SKM-1 (cell line): Measurements from ENCODE around the gene COL23A1.
A peak's percentile ranks its signal among the peaks of the same experiment; 100 is the strongest.

Experiments
- DNase-seq: peaks from one replicate; lab custom pipeline; 2025; ENCODE audit not compliant: unreplicated experiment; lab: John Stamatoyannopoulos, UW

The COL23A1 gene

DNA sequence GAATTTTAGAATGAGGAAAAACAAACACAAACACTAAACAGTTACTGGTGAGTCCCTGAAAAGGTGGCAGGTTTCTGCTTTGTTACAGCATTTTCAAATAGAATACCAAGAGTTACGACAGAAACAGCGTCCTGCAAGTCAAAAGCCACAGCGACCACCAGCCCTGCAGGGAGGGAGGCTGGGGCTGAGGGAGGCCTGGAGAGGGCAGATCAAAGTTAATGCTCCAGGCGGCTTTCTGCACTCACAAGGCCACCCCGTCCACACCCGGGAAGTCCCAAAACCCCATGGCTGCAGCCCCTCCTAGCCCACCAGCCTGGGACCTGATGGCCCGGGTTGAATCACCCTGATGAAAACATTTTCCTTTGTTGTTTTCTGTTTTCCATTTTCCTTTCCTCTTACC lies 29.3 kb downstream of the COL23A1 start:
- DNase-seq = no peak

DNA sequence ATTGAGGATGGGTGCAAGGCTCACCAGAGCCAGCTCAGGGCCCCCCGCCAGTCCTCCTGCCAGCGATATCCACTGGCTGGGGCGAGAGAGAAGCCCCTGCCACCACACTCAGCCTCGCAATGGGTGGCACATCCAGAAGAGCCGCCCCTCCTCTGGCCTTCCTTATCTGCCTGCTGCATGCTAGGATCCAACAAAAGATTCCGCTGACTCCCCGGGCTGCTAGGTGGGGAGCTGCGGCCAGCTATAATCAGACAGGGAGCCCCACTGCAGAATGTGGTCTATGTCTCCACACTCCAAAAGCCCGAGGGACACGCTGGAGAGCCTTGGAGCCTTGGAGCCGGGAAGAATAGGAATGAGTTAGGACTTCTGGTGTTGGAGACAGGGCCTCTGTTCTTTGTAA lies 32.8 kb downstream of the COL23A1 start:
- DNase-seq = no peak

- DNase-seq = no peak
Measured at GRCh38 chr5:178555771-178556211, 34.4 kb downstream of the COL23A1 start.

DNA sequence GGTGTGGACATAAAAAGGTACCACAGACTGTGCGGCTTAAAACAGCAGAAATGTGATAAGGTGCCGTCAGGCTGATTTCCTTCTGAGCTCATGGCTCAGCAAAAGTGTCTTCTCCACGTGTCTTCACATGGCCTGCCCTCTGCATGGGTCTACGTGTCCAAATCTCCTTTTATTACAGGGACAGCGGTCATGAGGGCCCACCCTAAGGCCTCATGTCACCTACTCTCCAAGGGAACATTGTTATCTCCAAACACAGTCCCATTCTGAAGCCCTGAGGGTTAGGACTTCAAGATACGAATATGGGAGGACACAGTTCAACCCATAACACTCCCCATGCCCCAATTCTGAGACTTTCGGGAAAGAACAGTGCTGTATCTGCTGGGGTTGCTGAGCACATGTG lies 35.2 kb downstream of the COL23A1 start:
- no peak for DNase-seq

DNA sequence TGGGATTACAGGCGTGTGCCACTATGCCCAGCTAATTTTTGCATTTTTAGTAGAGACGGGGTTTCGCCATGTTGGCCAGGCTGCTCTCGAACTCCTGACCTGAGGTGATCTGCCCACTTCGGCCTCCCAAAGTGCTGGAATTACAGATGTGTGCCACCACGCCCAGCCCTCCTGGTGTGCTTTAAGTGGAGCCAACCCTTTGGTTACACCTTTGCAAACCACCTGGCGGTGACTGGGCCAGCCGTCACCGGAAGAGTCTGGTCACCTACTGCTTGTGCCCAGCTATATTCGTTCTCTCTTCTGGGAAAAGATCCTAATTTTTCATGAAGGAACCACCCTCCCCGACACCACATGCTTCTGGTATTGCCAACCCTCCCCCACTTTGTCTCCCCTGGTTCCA lies 35.9 kb downstream of the COL23A1 start:
- DNase-seq = no peak

DNA sequence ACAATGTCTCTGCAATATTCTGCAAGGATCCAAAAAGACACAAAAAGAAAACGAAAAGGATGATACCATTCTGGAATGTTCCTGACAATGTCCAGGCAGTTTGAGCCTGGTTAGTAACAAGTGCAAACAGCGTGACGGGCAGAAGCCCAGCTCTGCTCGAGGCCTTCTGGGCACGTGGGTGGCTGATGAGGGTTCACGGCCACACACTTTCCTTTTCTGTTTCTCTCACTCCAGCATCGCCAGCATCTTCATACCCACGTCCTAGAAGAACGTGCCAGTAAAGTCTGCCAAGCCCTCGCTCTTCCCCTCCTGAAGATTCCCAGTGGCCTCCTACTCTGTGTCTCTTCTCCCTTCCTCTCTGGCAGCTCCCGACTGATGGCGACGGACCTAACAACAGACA lies 36.7 kb downstream of the COL23A1 start:
- DNase-seq = no peak

DNA sequence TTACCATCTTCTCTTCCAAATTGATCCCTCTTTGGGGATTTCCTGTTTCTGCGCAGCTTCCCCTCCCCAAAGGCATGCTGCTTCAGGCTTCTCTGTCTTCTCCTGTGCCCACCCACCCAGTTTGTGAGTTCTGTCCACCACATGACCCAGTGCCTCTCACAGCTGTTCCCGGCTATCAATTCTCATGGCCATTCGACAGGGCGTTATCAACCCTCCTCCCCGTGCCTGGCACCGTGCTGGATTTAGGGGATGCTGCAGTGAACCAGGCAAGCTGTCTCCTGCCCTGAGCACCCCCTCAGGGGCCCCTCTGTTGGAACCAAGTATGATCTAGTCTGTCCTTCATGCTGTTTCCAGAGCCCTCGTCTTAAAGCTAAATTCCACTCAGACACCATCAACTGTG lies 38.7 kb downstream of the COL23A1 start:
- no peak for DNase-seq

DNA sequence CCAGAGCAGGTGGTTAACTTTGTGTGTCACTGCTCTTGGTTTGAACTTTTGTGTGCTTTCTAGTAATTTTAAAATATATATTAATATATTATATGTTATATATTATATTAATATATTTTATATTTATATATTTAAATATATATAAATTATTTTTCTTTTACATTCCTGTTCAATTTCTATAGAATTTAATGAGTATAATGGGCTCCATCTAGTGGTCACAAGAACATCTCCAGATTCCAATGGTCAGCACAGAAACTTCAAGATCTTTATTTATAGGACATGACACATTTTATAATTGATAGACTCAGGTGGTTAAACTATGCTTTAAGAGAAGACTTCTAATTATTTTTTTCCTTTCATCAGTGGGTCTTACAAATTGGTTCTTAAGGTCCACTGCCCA lies 39.1 kb downstream of the COL23A1 start:
- peak; percentile 50 for DNase-seq

GRCh38 chr5:178548746-178549145 lies 41.4 kb downstream of the COL23A1 start:
- no peak for DNase-seq

GRCh38 chr5:178547753-178548415 lies 42.3 kb downstream of the COL23A1 start:
- no peak for DNase-seq

DNA sequence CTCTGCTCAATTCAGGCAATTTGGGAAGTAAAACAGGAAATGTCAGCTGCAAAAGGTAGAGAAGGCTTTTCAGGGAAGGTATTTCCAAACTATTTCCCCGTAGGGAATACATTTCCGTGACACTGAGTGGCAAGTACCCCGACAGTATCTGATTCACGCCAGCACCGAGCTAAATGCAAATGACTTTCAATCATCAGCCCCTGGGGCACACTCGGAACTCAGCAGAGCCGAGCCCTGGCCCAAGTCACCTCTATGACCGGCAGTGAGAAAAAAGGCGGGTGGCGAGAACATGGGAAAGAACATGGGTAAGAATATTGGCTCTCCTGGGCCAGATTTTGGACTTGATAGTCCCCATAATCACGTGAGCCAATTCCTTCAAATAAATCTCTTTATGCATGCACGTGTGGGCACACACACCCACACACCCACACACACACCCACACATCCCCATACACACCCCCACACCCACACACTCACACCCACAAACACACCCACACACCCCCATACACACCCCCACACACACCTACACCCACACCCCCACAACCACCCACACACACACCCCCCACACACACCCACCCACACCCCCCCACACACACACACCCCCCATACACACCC lies 43.0 kb downstream of the COL23A1 start:
- DNase-seq = no peak

DNA sequence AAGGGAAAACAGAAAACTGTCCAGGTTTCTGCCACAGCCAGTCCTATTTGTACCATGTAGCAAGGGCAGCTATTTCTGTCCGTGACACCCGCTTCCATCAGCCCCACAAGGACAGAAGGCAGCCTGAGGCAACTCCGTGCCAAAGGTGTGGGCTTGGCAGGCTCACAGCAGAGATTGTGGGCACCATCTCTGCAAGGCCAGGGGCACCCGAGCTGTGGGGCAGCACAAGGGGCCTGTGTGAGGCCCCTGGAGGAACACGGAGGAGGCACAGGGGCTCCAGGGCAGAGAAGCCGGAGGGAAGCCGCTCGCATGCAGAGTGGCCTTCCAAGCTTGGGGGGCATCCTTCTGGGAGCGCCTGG lies 43.5 kb downstream of the COL23A1 start:
- no peak for DNase-seq

DNA sequence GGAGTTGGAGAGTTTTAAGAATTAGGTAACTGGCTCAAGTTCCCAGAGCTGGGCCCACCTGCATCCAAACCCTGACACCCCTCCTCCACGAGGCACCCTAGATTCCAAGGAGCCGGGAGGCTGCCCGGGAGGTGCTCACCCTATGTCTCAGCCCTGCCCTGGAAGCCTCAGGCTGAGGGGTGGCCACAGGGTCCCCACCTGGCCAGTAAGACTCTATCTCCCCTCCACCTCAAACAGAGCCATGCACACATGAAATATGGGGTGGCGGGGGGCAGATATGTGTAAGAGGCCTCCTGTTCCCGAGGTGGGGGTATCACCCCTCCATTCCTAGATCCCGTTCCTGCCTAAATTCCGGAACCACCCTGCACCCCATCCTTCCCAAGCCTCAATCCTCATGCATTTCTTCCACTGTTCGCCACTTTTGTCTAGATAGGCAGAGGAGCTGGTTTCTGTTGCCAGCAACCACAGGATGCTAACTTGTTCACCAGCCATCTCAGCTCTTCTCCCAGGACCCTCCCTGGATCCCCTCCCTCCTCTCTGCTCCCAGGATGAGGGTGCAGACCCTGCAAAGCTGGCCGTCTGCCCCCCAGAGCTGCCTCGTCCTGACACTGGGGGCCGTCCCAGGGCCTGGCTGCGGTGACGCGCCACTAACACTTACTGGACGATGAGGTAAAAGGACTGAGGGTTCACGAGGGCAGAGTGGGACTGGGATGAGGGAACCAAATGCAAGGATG lies 44.1 kb downstream of the COL23A1 start:
- no peak for DNase-seq

- no peak for DNase-seq
Measured at GRCh38 chr5:178545176-178545575, 45.0 kb downstream of the COL23A1 start.

GRCh38 chr5:178544166-178544834 lies 45.9 kb downstream of the COL23A1 start:
- DNase-seq = no peak

- no peak for DNase-seq
Measured at GRCh38 chr5:178542455-178542854, 47.7 kb downstream of the COL23A1 start.

DNA sequence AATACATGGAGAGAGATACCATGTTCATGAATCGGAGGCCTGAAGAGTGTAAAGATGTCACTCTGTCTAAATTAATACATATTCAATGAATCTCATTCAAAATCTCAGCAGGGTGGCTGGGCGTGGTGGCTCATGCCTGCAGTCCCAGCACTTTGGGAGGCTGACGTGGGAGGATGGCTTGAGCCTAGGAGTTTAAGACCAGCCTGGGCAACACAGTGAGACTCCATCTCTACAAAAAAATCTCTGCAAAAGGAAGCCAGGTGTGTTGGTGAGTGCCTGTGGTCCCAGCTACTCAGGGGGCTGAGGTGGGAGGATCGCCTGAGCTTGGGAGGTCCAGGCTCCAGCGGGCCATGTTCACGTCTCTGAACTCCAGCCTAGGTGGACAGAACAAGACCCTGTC lies 49.7 kb downstream of the COL23A1 start:
- DNase-seq = no peak

DNA sequence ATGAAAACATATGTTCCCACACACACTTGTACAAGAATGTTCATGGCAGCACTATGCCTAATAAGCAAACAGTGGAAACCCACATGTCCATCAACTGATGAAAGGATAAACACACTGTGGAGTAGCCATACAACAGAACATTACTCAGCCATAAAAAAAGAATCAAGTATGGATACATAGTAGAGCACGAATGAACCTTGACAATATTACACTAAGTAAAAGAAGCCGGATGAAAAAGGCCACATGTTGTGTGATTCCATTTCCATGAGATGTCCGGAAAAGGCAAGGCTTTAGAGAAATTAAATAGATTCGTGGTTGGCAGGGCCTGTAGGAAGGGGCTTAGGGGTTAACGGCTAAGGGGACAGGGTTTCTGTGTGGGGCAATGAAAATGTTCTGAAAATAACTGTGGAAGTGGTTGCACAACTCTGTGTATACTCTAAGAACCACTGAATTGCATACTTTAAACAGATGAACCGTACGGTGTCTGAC lies 51.4 kb downstream of the COL23A1 start:
- DNase-seq = peak; percentile 75

GRCh38 chr5:178537467-178538371 lies 52.5 kb downstream of the COL23A1 start:
- DNase-seq = no peak

- DNase-seq = no peak
Measured at GRCh38 chr5:178536541-178537466, 53.4 kb downstream of the COL23A1 start.
